SK-N-SH (cell line): ENCODE data around the gene STUB1. TPM values are rescaled to one million over a fixed set of nuclear protein-coding genes. Genes with fewer than 3 reads are reported as not detected.
A peak's percentile ranks its signal among the peaks of the same experiment; 100 is the strongest.

ENCODE experiments used
- CTCF ChIA-PET: fragments of 300-600, 350-600 bp; formaldehyde crosslinking; extraction: SDS; loops from one replicate; lab custom pipeline; 2021; lab: Yijun Ruan, JAX
- POLR2A ChIA-PET: fragments of 350-600 bp; sonication (Branson Sonifier 250); formaldehyde crosslinking; extraction: SDS; loops from one replicate; lab custom pipeline; 2020; ENCODE audit warnings: antibody characterized with exemption, inconsistent platforms; lab: Yijun Ruan, JAX
- DNase-seq: peaks from one replicate; pipeline ENCODE4 v3.0.0; 2012
- H2AFZ ChIP-seq: fragments of 200-600 bp; sonication (generic); 2 replicates; pipeline ENCODE4 v1.8.1; 2016; ENCODE audit warnings: antibody characterized with exemption, mild to moderate bottlenecking, low read depth
- H3F3A ChIP-seq: fragments of 200-600 bp; sonication (generic); replicated peaks from 2 replicates; pipeline ENCODE3; 2016; ENCODE audit warnings: antibody characterized with exemption, mild to moderate bottlenecking; ENCODE audit not compliant: insufficient read depth
- H3K27ac ChIP-seq, 2 experiments: fragments of 200-500 bp in 1 of 2; fragments of 200-600 bp in 1 of 2; sonication (Bioruptor generic) in 1 of 2; sonication (generic), shearing (Covaris generic) in 1 of 2; 2 replicates each; pipeline versions ENCODE4 v1.5.1 to v1.6.1; 2014 to 2016; ENCODE audit warnings: low read depth in 2 of 2, inconsistent platforms in 1 of 2, low read length in 1 of 2, mild to moderate bottlenecking in 1 of 2, mixed read lengths in 1 of 2
- H3K27me3 ChIP-seq: fragments of 200-600 bp; sonication (generic), shearing (Covaris generic); 2 replicates; pipeline ENCODE4 v1.6.1; 2016; ENCODE audit warnings: mixed run types; ENCODE audit not compliant: insufficient read depth
- H3K36me3 ChIP-seq, 2 experiments: fragments of 200-500 bp in 1 of 2; fragments of 200-600 bp in 1 of 2; sonication (Bioruptor generic) in 1 of 2; sonication (generic) in 1 of 2; replicated peaks in 1 of 2; 2 replicates each; pipeline versions ENCODE3 to v1.5.1; 2014 to 2016; ENCODE audit warnings: low read length in 1 of 2, mild to moderate bottlenecking in 1 of 2; ENCODE audit not compliant: insufficient read depth in 2 of 2, control insufficient read depth in 1 of 2
- H3K4me1 ChIP-seq, 2 experiments: fragments of 200-500 bp in 1 of 2; fragments of 200-600 bp in 1 of 2; sonication (Bioruptor generic) in 1 of 2; sonication (generic), shearing (Covaris generic) in 1 of 2; 2 replicates each; pipeline versions ENCODE4 v1.5.1 to v1.6.1; 2014 to 2016; ENCODE audit warnings: low read depth in 1 of 2, low read length in 1 of 2, mixed run types in 1 of 2; ENCODE audit not compliant: insufficient read depth in 2 of 2, control insufficient read depth in 1 of 2
- H3K4me2 ChIP-seq: fragments of 200-600 bp; sonication (generic), shearing (Covaris generic); 2 replicates; pipeline ENCODE4 v1.6.1; 2017; ENCODE audit warnings: mixed run types
- H3K4me3 ChIP-seq, 2 experiments: fragments of 200-500 bp in 1 of 2; fragments of 200-600 bp in 1 of 2; sonication (Bioruptor generic) in 1 of 2; sonication (generic), shearing (Covaris generic) in 1 of 2; 2 replicates each; pipeline versions ENCODE4 v1.5.1 to v1.8.1; 2014 to 2016; ENCODE audit warnings: low read depth in 2 of 2, inconsistent platforms in 1 of 2, low read length in 1 of 2, mild to moderate bottlenecking in 1 of 2, mixed read lengths in 1 of 2, moderate library complexity in 1 of 2
- H3K79me2 ChIP-seq: fragments of 200-600 bp; sonication (generic); 2 replicates; pipeline ENCODE4 v1.8.1; 2017; ENCODE audit warnings: mild to moderate bottlenecking; ENCODE audit not compliant: insufficient read depth
- H3K9ac ChIP-seq: fragments of 200-600 bp; sonication (generic); 2 replicates; pipeline ENCODE4 v1.6.1; 2017; ENCODE audit warnings: mixed run types
- H3K9me2 ChIP-seq: fragments of 200-600 bp; sonication (generic); 2 replicates; pipeline ENCODE4 v1.6.1; 2017; ENCODE audit warnings: mixed run types
- H3K9me3 ChIP-seq: fragments of 200-600 bp; sonication (generic); 2 replicates; pipeline ENCODE4 v1.6.1; 2017; ENCODE audit warnings: mixed run types, mild to moderate bottlenecking, moderate library complexity
- H4K20me1 ChIP-seq: fragments of 200-600 bp; sonication (generic); 2 replicates; pipeline ENCODE4 v1.6.1; 2017; ENCODE audit warnings: mild to moderate bottlenecking, mixed run types; ENCODE audit not compliant: insufficient read depth
- CHD2 ChIP-seq: fragments of 150-350 bp; IDR thresholded peaks from 2 replicates; pipeline ENCODE4 v1.6.1; 2018; ENCODE audit warnings: low read length; ENCODE audit not compliant: partially characterized antibody
- CTCF ChIP-seq: fragments of 200-600 bp; sonication (generic); IDR thresholded peaks from 2 replicates; pipeline ENCODE4 v1.6.1; 2017; ENCODE audit warnings: antibody characterized with exemption, mild to moderate bottlenecking, moderate library complexity
- FOXJ3 ChIP-seq: sonication (generic); formaldehyde crosslinking; IDR thresholded peaks from 2 replicates; pipeline ENCODE4 v1.5.1; 2020; ENCODE audit warnings: mild to moderate bottlenecking, missing genetic modification reagents
- FOXM1 ChIP-seq: IDR thresholded peaks from 2 replicates; pipeline ENCODE4 v1.4.0; 2012; ENCODE audit warnings: low read depth, mild to moderate bottlenecking
- GABPA ChIP-seq: IDR thresholded peaks from 2 replicates; pipeline ENCODE4 v1.4.0; 2012; ENCODE audit warnings: low read depth, mild to moderate bottlenecking
- JUND ChIP-seq: IDR thresholded peaks from 2 replicates; pipeline ENCODE4 v1.4.0; 2012
- MAX ChIP-seq: IDR thresholded peaks from 2 replicates; pipeline ENCODE4 v1.4.0; 2012; ENCODE audit warnings: low read depth
- MEF2A ChIP-seq: IDR thresholded peaks from 2 replicates; pipeline ENCODE4 v1.4.0; 2012; ENCODE audit warnings: low read depth, borderline replicate concordance
- NFIC ChIP-seq: IDR thresholded peaks from 2 replicates; pipeline ENCODE4 v1.4.0; 2012; ENCODE audit warnings: borderline replicate concordance
- SMC3 ChIP-seq: IDR thresholded peaks from 2 replicates; pipeline ENCODE4 v1.6.1; 2012; ENCODE audit warnings: low read depth, low read length, improper control_type of control experiment
- TAF1 ChIP-seq: IDR thresholded peaks from 2 replicates; pipeline ENCODE4 v1.6.1; 2012; ENCODE audit warnings: low read depth, mild to moderate bottlenecking, low read length, moderate library complexity, borderline replicate concordance
- TEAD4 ChIP-seq: IDR thresholded peaks from 2 replicates; pipeline ENCODE4 v1.4.0; 2012; ENCODE audit warnings: mild to moderate bottlenecking, borderline replicate concordance; ENCODE audit not compliant: insufficient read depth
- USF1 ChIP-seq: IDR thresholded peaks from 2 replicates; pipeline ENCODE4 v1.4.0; 2012; ENCODE audit warnings: low read depth, borderline replicate concordance
- WGBS: methylation state at CpG from one replicate; pipeline ENCODE4 v1.1.6; 2017; ENCODE audit warnings: low lambda C conversion rate; 5-methylcytosine and 5-hydroxymethylcytosine counted together
- polyA plus RNA-seq, 3 experiments: library from polyadenylated mRNA; depleted of rRNA; stranded (reverse); fragments of >200 nt; gene quantifications; 2 replicates each; pipeline ENCODE4 v1.2.3, GENCODE V29; 2012
- TF ChIP-seq, protein P1 (sequence below): fragments of 150-350 bp; IDR thresholded peaks from 2 replicates; pipeline ENCODE4 v1.6.1; 2016; ENCODE audit warnings: mild to moderate bottlenecking, low read depth, low read length

The STUB1 gene
- polyA plus RNA-seq, 1 of the 3 experiments (the other 2 are of a cell fraction) = 323 TPM

DNA sequence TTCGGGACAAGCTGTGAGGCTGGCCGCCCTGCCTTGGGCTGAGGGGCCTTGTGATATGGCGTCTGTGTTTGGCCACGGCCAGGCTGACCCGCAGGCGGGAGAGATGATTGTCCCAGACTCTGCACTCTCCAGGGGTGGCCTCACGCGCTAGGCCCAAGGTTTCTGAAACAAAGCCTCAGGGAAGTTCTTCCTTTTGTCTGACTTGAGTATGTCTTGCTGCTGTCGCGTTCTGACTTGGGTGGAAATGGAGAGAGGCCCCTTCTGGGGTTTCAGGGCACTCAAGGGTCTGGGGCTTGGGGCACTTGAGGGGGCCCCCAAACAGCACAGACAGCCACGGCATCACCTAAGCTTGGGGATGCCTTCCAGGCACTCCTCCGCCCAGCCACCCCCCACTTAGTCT, 30.9 kb downstream of the STUB1 start:
- Histone ChIP-seq H3K9me3 (no peaks in the 10 kb centered on the region), H3K79me2 (0 out of 2 replicates have a peak, but pooled peaks cover 2% of the 10 kb centered on the region), H3K36me3 (no peaks in the 10 kb centered on the region), H3K4me1 (peaks cover 23 to 42% of the 10 kb centered on the region in 2 experiments; a peak in 2 of 4 replicates), H3F3A (peaks cover 30% of the 10 kb centered on the region), H3K27ac (no peak overlapping the region), H3K4me2 (peak overlapping the region; percentile 47; the same call in 1 of the 2 replicates), H3K4me3 (no peak overlapping the region), H3K9ac (no peak overlapping the region), H3K9me2 (no peaks in the 10 kb centered on the region), H4K20me1 (no peaks in the 10 kb centered on the region), H2AFZ (no peak overlapping the region), H3K27me3 (no peaks in the 10 kb centered on the region)
- POLR2A ChIA-PET = no interaction called here
- CTCF ChIA-PET = interaction anchor here (0.9 to 22.4 kb wide), 9 partner anchors 9 to 392 kb away, joined by 4 to 358 read pairs (median 6); partner anchors contain the start of genes ANTKMT, CCDC78, CIAO3 and HAGHL
- no peak for DNase-seq
- 80% methylated on average over 5 of the region's 12 CpGs for WGBS
- TF ChIP-seq GABPA (no peak), TEAD4 (no peak), FOXM1 (no peak), CTCF (no peak), MAX (no peak), TAF1 (no peak), USF1 (no peak), MEF2A (no peak), NFIC (no peak), SMC3 (no peak), CHD2 (no peak), FOXJ3 (CRISPR knock-in tag) (no peak), JUND (no peak)
- TF ChIP-seq, protein P1, sequence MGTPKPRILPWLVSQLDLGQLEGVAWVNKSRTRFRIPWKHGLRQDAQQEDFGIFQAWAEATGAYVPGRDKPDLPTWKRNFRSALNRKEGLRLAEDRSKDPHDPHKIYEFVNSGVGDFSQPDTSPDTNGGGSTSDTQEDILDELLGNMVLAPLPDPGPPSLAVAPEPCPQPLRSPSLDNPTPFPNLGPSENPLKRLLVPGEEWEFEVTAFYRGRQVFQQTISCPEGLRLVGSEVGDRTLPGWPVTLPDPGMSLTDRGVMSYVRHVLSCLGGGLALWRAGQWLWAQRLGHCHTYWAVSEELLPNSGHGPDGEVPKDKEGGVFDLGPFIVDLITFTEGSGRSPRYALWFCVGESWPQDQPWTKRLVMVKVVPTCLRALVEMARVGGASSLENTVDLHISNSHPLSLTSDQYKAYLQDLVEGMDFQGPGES = no peak
